OCI-LY1 (cell line): ENCODE results near the gene ADCY1.

Source experiments
- H2AFZ ChIP-seq: fragments of 200-600 bp; sonication (generic), shearing (Covaris generic); 2 replicates; pipeline ENCODE4 v1.6.0; 2014; ENCODE audit warnings: antibody characterized with exemption, mild to moderate bottlenecking, low read length
- H3F3A ChIP-seq: fragments of 200-600 bp; sonication (generic), shearing (Covaris generic); 2 replicates; pipeline ENCODE4 v1.6.0; 2014; ENCODE audit warnings: mild to moderate bottlenecking, antibody characterized with exemption, low read length, moderate library complexity; ENCODE audit not compliant: insufficient read depth
- H3K27ac ChIP-seq: fragments of 200-600 bp; sonication (generic); 2 replicates; pipeline ENCODE4 v1.5.1; 2014; ENCODE audit warnings: low read length, mixed run types, mild to moderate bottlenecking, low read depth; ENCODE audit not compliant: poor library complexity, severe bottlenecking
- H3K27me3 ChIP-seq: fragments of 200-600 bp; sonication (generic); 2 replicates; pipeline ENCODE4 v1.6.0; 2014; ENCODE audit warnings: antibody characterized with exemption, mild to moderate bottlenecking, low read length, moderate library complexity; ENCODE audit not compliant: insufficient read depth
- H3K36me3 ChIP-seq: fragments of 200-600 bp; sonication (generic); 2 replicates; pipeline ENCODE4 v1.6.1; 2014; ENCODE audit warnings: mild to moderate bottlenecking, antibody characterized with exemption, low read length, moderate library complexity, mixed read lengths; ENCODE audit not compliant: insufficient read depth
- H3K4me1 ChIP-seq: fragments of 200-600 bp; sonication (generic); 2 replicates; pipeline ENCODE4 v1.5.1; 2014; ENCODE audit warnings: mild to moderate bottlenecking, low read length, moderate library complexity; ENCODE audit not compliant: insufficient read depth, severe bottlenecking
- H3K4me2 ChIP-seq: fragments of 200-600 bp; sonication (generic), shearing (Covaris generic); 2 replicates; pipeline ENCODE4 v1.6.1; 2014; ENCODE audit warnings: low read length
- H3K4me3 ChIP-seq: fragments of 200-600 bp; sonication (generic); 2 replicates; pipeline ENCODE4 v1.5.1; 2014; ENCODE audit warnings: low read length, low read depth, mild to moderate bottlenecking, mixed read lengths; ENCODE audit not compliant: poor library complexity, severe bottlenecking
- H3K79me2 ChIP-seq: fragments of 200-600 bp; shearing (Covaris generic); 2 replicates; pipeline ENCODE4 v1.6.1; 2016; ENCODE audit warnings: mixed run types, low read length, mixed read lengths; ENCODE audit not compliant: insufficient read depth
- H3K9ac ChIP-seq: fragments of 200-600 bp; sonication (generic), shearing (Covaris generic); 2 replicates; pipeline ENCODE4 v1.6.1; 2014; ENCODE audit warnings: mild to moderate bottlenecking, low read length, mixed read lengths
- H3K9me2 ChIP-seq: fragments of 200-600 bp; sonication (generic), shearing (Covaris generic); 2 replicates; pipeline ENCODE4 v1.6.1; 2014; ENCODE audit warnings: low read depth, mild to moderate bottlenecking, low read length, mixed read lengths
- H3K9me3 ChIP-seq: fragments of 200-600 bp; shearing (Covaris generic); 2 replicates; pipeline ENCODE4 v1.6.1; 2014; ENCODE audit warnings: low read length, mixed read lengths
- H4K20me1 ChIP-seq: fragments of 200-600 bp; sonication (generic), shearing (Covaris generic); 2 replicates; pipeline ENCODE4 v1.6.0; 2016; ENCODE audit warnings: mild to moderate bottlenecking, low read length; ENCODE audit not compliant: insufficient read depth
- EZH2 ChIP-seq: fragments of 200-600 bp; sonication (generic), shearing (Covaris generic); IDR thresholded peaks from 2 replicates; pipeline ENCODE4 v1.8.0; 2017; ENCODE audit warnings: borderline replicate concordance, mixed run types, mild to moderate bottlenecking, antibody characterized with exemption, low read length, moderate library complexity, mixed read lengths
- TF ChIP-seq, protein P1 (sequence below): fragments of 200-600 bp; sonication (generic), shearing (Covaris generic); IDR thresholded peaks from 2 replicates; pipeline ENCODE4 v1.5.1; 2017; ENCODE audit warnings: mild to moderate bottlenecking, antibody characterized with exemption, low read length, moderate library complexity, mixed read lengths

Gene ADCY1

GRCh38 chr7:45692031-45692430 lies 117.9 kb downstream of the ADCY1 start:
- Histone ChIP-seq H3K4me2 (no peak overlapping the region), H3K27me3 (no peaks in the 10 kb centered on the region), H3K9ac (no peak overlapping the region), H3K9me3 (no peaks in the 10 kb centered on the region), H3K27ac (no peak overlapping the region), H3K4me1 (no peaks in the 10 kb centered on the region), H4K20me1 (no peaks in the 10 kb centered on the region), H3F3A (no peaks in the 10 kb centered on the region), H3K9me2 (no peaks in the 10 kb centered on the region), H3K79me2 (no peaks in the 10 kb centered on the region), H2AFZ (no peak overlapping the region), H3K4me3 (no peak overlapping the region), H3K36me3 (no peaks in the 10 kb centered on the region)
- TF ChIP-seq, protein P1, sequence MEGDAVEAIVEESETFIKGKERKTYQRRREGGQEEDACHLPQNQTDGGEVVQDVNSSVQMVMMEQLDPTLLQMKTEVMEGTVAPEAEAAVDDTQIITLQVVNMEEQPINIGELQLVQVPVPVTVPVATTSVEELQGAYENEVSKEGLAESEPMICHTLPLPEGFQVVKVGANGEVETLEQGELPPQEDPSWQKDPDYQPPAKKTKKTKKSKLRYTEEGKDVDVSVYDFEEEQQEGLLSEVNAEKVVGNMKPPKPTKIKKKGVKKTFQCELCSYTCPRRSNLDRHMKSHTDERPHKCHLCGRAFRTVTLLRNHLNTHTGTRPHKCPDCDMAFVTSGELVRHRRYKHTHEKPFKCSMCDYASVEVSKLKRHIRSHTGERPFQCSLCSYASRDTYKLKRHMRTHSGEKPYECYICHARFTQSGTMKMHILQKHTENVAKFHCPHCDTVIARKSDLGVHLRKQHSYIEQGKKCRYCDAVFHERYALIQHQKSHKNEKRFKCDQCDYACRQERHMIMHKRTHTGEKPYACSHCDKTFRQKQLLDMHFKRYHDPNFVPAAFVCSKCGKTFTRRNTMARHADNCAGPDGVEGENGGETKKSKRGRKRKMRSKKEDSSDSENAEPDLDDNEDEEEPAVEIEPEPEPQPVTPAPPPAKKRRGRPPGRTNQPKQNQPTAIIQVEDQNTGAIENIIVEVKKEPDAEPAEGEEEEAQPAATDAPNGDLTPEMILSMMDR: no peak
- no peak for TF ChIP-seq EZH2

DNA sequence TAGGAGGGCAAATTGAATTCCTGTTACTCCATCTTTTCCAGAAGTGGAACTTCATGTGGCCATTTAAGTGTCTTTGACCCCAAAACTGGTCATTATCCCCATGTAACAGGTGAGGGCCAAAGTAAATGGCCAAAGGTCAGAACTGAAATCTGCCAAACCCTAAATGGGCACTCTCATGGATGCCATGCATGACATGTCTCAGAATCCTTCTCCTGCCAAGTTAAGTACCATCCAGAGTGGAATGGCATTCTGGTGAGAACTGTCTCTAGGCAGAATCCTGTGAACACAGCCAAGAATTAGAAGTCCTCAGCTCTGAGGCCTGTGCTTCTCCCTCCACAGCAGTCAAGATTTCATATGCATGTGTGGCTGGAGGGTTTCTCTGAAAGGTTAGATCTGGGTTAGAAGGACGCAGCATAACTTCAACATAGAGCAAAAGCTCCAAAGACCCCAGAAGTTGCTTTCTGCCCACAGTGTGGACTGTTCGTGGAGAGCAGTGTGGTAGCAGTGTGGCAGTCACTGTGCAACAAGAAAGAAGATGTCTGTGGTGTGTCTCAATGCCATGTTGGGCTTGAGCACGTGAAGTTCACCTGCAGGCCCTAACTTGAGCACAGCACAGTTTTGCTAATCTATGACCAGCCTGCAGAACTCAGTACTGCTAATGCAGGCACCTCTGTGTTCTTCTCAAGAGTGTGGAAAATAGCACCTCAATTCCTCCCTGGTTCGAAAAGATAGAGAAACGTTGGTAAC lies 121.3 kb downstream of the ADCY1 start:
- Histone ChIP-seq H2AFZ (no peak overlapping the region), H3K4me3 (no peak overlapping the region), H3K9me3 (no peaks in the 10 kb centered on the region), H3K27me3 (peaks cover 8% of the 10 kb centered on the region; the same call in 1 of the 2 replicates), H3K36me3 (no peaks in the 10 kb centered on the region), H3K9ac (no peak overlapping the region), H3K4me2 (no peak overlapping the region), H3K27ac (no peak overlapping the region), H3F3A (no peaks in the 10 kb centered on the region), H3K4me1 (no peaks in the 10 kb centered on the region), H3K9me2 (no peaks in the 10 kb centered on the region), H3K79me2 (no peaks in the 10 kb centered on the region), H4K20me1 (no peaks in the 10 kb centered on the region)
- TF ChIP-seq, protein P1: no peak
- TF ChIP-seq EZH2: no peak

GRCh38 chr7:45696476-45696875 lies 122.3 kb downstream of the ADCY1 start:
- Histone ChIP-seq H3K4me2 (no peak overlapping the region), H3K9ac (no peak overlapping the region), H3K79me2 (no peaks in the 10 kb centered on the region), H3K36me3 (no peaks in the 10 kb centered on the region), H3F3A (no peaks in the 10 kb centered on the region), H3K4me3 (no peak overlapping the region), H3K27ac (no peak overlapping the region), H4K20me1 (no peaks in the 10 kb centered on the region), H3K9me3 (no peaks in the 10 kb centered on the region), H3K9me2 (no peaks in the 10 kb centered on the region), H3K4me1 (no peaks in the 10 kb centered on the region), H2AFZ (no peak overlapping the region), H3K27me3 (peaks cover 10% of the 10 kb centered on the region; the same call in 1 of the 2 replicates)
- TF ChIP-seq, protein P1: no peak
- no peak for TF ChIP-seq EZH2
